ENCODE data around the gene FBXO28. TPM values are rescaled to one million over a fixed set of nuclear protein-coding genes. Genes with fewer than 3 reads are reported as not detected.
A peak's percentile ranks its signal among the peaks of the same experiment; 100 is the strongest.

The FBXO28 gene
- total and polyA plus RNA-seq, 2 donors (not counting 1 experiment from before 2014, with no cell fraction given): 25.3 to 34.3 TPM

GRCh38 chr1:224199679-224200078, 85.8 kb downstream of the FBXO28 start:
- no peak overlapping the region for H3K27ac ChIP-seq (ENCODE audit: insufficient read depth, low read length)
- H3K4me1 ChIP-seq (ENCODE audit: control insufficient read depth, extremely low read depth, insufficient read depth, low read length): peaks cover 7% of the 10 kb centered on the region
- H3K27me3 ChIP-seq (ENCODE audit: control insufficient read depth, insufficient read depth, low read length): no peaks in the 10 kb centered on the region
- DNase-seq (ENCODE audit: low read depth in 2 of 2): no peak
- H3K4me2 ChIP-seq (ENCODE audit: extremely low read depth, insufficient read depth, low read length): no peak overlapping the region
- H3K4me3 ChIP-seq (replicated peaks in 1 of 4; ENCODE audit: control extremely low read depth in 1 of 4, insufficient read depth in 1 of 4, low read depth in 3 of 4, low read length in 4 of 4): no peak overlapping the region
- H3K36me3 ChIP-seq (ENCODE audit: control insufficient read depth, insufficient read depth, low read length): no peaks in the 10 kb centered on the region
- TF ChIP-seq CTCF (conservative IDR thresholded peaks at IDR 0.05 in 1 of 2, IDR thresholded peaks at IDR 0.05 in 1 of 2; ENCODE audit: low read depth in 1 of 2, low read length in 2 of 2): no peak
- no peak overlapping the region for H2AFZ ChIP-seq (ENCODE audit: low read length)
- no peaks in the 10 kb centered on the region for H4K20me1 ChIP-seq (ENCODE audit: control insufficient read depth, extremely low read depth, insufficient read depth, low read length)
- no peak overlapping the region for H3K9ac ChIP-seq (ENCODE audit: insufficient read depth, low read length)
- no peaks in the 10 kb centered on the region for H3K79me2 ChIP-seq (ENCODE audit: control insufficient read depth, insufficient read depth, low read length)
- H3K9me3 ChIP-seq (ENCODE audit: control insufficient read depth, insufficient read depth, low read depth, low read length): no peaks in the 10 kb centered on the region

- no peak overlapping the region for H2AFZ ChIP-seq (ENCODE audit: low read length)
- no peaks in the 10 kb centered on the region for H3K9me3 ChIP-seq (ENCODE audit: control insufficient read depth, insufficient read depth, low read depth, low read length)
- no peaks in the 10 kb centered on the region for H4K20me1 ChIP-seq (ENCODE audit: control insufficient read depth, extremely low read depth, insufficient read depth, low read length)
- no peaks in the 10 kb centered on the region for H3K27me3 ChIP-seq (ENCODE audit: control insufficient read depth, insufficient read depth, low read length)
- no peak overlapping the region for H3K4me2 ChIP-seq (ENCODE audit: extremely low read depth, insufficient read depth, low read length)
- no peak overlapping the region for H3K9ac ChIP-seq (ENCODE audit: insufficient read depth, low read length)
- no peak overlapping the region for H3K27ac ChIP-seq (ENCODE audit: insufficient read depth, low read length)
- no peaks in the 10 kb centered on the region for H3K79me2 ChIP-seq (ENCODE audit: control insufficient read depth, insufficient read depth, low read length)
- peaks cover 11% of the 10 kb centered on the region for H3K4me1 ChIP-seq (ENCODE audit: control insufficient read depth, extremely low read depth, insufficient read depth, low read length)
- no peak for TF ChIP-seq CTCF (conservative IDR thresholded peaks at IDR 0.05 in 1 of 2, IDR thresholded peaks at IDR 0.05 in 1 of 2; ENCODE audit: low read depth in 1 of 2, low read length in 2 of 2)
- TF ChIP-seq EZH2 (IDR thresholded peaks at IDR 0.05; ENCODE audit: low read length, missing control alignments): no peak
- DNase-seq (ENCODE audit: low read depth in 2 of 2): peak in 1 of 2 donors; percentile 14
- H3K36me3 ChIP-seq (ENCODE audit: control insufficient read depth, insufficient read depth, low read length): no peaks in the 10 kb centered on the region
- H3K4me3 ChIP-seq (replicated peaks in 1 of 4; ENCODE audit: control extremely low read depth in 1 of 4, insufficient read depth in 1 of 4, low read depth in 3 of 4, low read length in 4 of 4): no peak overlapping the region
These were observed 87.5 kb downstream of the FBXO28 start for GRCh38 chr1:224201383-224201782.

- H3K4me3 ChIP-seq (replicated peaks in 1 of 4; ENCODE audit: control extremely low read depth in 1 of 4, insufficient read depth in 1 of 4, low read depth in 3 of 4, low read length in 4 of 4): no peak overlapping the region
- no peak for TF ChIP-seq CTCF (conservative IDR thresholded peaks at IDR 0.05 in 1 of 2, IDR thresholded peaks at IDR 0.05 in 1 of 2; ENCODE audit: low read depth in 1 of 2, low read length in 2 of 2)
- no peak for TF ChIP-seq EZH2 (IDR thresholded peaks at IDR 0.05; ENCODE audit: low read length, missing control alignments)
- no peak for DNase-seq (ENCODE audit: low read depth in 2 of 2)
- H4K20me1 ChIP-seq (ENCODE audit: control insufficient read depth, extremely low read depth, insufficient read depth, low read length): no peaks in the 10 kb centered on the region
- no peak overlapping the region for H3K9ac ChIP-seq (ENCODE audit: insufficient read depth, low read length)
- no peaks in the 10 kb centered on the region for H3K9me3 ChIP-seq (ENCODE audit: control insufficient read depth, insufficient read depth, low read depth, low read length)
- H3K27ac ChIP-seq (ENCODE audit: insufficient read depth, low read length): no peak overlapping the region
- H3K27me3 ChIP-seq (ENCODE audit: control insufficient read depth, insufficient read depth, low read length): no peaks in the 10 kb centered on the region
- peaks cover 11% of the 10 kb centered on the region for H3K4me1 ChIP-seq (ENCODE audit: control insufficient read depth, extremely low read depth, insufficient read depth, low read length)
- no peaks in the 10 kb centered on the region for H3K36me3 ChIP-seq (ENCODE audit: control insufficient read depth, insufficient read depth, low read length)
- H3K79me2 ChIP-seq (ENCODE audit: control insufficient read depth, insufficient read depth, low read length): no peaks in the 10 kb centered on the region
- H3K4me2 ChIP-seq (ENCODE audit: extremely low read depth, insufficient read depth, low read length): no peak overlapping the region
- no peak overlapping the region for H2AFZ ChIP-seq (ENCODE audit: low read length)
These were observed 87.9 kb downstream of the FBXO28 start for GRCh38 chr1:224201853-224202252.
